ENCODE data around the gene PHF23. TPM values are rescaled to one million over a fixed set of nuclear protein-coding genes. Genes with fewer than 3 reads are reported as not detected.

The PHF23 gene
- total and polyA plus RNA-seq, 12 donors: 16.1 to 25.0 (median 22.6) TPM

DNA sequence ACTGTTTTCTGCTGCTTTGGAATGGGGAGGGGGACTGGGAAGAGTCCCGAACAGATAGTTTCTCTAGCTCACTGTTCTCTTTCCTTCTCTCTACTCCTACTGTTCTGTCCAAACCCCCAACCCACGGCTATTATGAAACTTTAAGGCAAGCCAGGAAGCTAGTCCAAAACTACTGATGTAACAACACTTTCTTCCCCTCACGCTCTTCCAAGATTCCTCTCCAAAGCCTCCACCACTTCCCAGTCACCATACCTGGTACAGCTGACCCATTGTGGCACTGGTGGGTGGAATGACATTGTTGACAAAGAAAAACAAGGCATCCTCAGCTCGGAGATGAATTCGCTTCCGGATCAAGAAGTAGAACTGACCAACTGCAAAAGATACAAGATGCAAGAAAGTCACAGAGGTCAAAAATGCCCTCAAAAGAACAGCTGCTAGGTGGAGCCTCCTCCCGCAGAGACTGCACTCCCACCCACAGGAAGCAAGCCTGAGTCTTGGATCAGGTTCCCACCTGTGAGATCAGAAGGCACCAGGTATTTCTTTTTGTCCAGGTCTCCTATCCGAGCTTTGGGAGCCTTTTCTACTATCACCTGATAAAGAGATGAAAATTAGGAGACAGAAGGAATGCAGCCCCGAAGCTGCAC, 2.0 kb upstream of the PHF23 start:
- H3K27me3 ChIP-seq: no peaks in the 10 kb centered on the region
- intact Hi-C loops (cut with DNase I): loop anchor here in 1 of 10 donors (5.0 kb wide), 1 partner anchor 66 kb away; the partner anchor contains the start of gene EIF5A
- H3K4me1 ChIP-seq: peaks cover 14 to 42% (median 38%) of the 10 kb centered on the region in 9 donors
- no peaks in the 10 kb centered on the region for H3K9me3 ChIP-seq
- peak overlapping the region; percentile 88 to 100 (median 96) for H3K27ac ChIP-seq
- peaks cover 0 to 50% (median 14%) of the 10 kb centered on the region in 9 donors for H3K36me3 ChIP-seq
- no peak for DNase-seq
- WGBS, 2 donors: 30 to 36% methylated on average over 9 of the region's 9 CpGs
- peak overlapping the region; percentile 68 to 97 (median 84) for H3K4me3 ChIP-seq
- no peak for ATAC-seq
- TF ChIP-seq, protein P1, sequence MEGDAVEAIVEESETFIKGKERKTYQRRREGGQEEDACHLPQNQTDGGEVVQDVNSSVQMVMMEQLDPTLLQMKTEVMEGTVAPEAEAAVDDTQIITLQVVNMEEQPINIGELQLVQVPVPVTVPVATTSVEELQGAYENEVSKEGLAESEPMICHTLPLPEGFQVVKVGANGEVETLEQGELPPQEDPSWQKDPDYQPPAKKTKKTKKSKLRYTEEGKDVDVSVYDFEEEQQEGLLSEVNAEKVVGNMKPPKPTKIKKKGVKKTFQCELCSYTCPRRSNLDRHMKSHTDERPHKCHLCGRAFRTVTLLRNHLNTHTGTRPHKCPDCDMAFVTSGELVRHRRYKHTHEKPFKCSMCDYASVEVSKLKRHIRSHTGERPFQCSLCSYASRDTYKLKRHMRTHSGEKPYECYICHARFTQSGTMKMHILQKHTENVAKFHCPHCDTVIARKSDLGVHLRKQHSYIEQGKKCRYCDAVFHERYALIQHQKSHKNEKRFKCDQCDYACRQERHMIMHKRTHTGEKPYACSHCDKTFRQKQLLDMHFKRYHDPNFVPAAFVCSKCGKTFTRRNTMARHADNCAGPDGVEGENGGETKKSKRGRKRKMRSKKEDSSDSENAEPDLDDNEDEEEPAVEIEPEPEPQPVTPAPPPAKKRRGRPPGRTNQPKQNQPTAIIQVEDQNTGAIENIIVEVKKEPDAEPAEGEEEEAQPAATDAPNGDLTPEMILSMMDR (IDR thresholded peaks at IDR 0.05): no peak

DNA sequence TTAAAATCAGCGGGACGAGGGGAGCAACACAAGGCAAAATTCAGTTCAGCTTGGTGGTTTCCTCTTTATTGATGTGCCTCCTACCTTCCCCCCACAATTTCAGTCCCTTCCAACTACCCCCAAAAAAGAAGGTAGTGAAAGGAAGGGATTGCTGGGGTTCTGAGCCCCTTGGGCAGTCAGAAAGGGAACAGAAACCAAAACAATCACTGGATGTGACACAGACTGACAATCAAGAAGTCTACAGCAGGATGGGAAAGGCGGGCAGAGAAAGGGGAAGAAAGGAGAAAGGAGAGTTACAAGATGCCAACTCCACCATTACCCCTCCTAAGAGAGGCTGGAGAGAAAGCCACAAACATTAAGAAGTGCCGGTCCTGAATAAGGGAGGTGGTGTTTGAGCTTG, 1.1 kb upstream of the PHF23 start:
- H3K27me3 ChIP-seq: no peaks in the 10 kb centered on the region
- peaks cover 14 to 47% (median 38%) of the 10 kb centered on the region in 9 donors for H3K4me1 ChIP-seq
- TF ChIP-seq, protein P1 (IDR thresholded peaks at IDR 0.05): no peak
- ATAC-seq (no peak), DNase-seq (no peak)
- peaks cover 0 to 50% (median 6%) of the 10 kb centered on the region in 9 donors for H3K36me3 ChIP-seq
- intact Hi-C loops (cut with DNase I): loop anchor here in 1 of 10 donors (5.0 kb wide), 1 partner anchor 67 kb away; the partner anchor contains the start of gene EIF5A
- H3K27ac ChIP-seq: peak overlapping the region in 8 of 10 donors; percentile 88 to 100 (median 94)
- 67 to 74% methylated on average over 4 of the region's 4 CpGs for WGBS, 2 donors
- H3K4me3 ChIP-seq: peak overlapping the region in 7 of 10 donors; percentile 25 to 97 (median 86)
- no peaks in the 10 kb centered on the region for H3K9me3 ChIP-seq

GRCh38 chr17:7238420-7239090, 702 bp downstream of the PHF23 start:
- H3K36me3 ChIP-seq: peaks cover 0 to 37% (median 0%) of the 10 kb centered on the region in 9 donors
- H3K9me3 ChIP-seq: no peaks in the 10 kb centered on the region
- TF ChIP-seq, protein P1 (IDR thresholded peaks at IDR 0.05): no peak
- ATAC-seq (peak in 1 of 8 donors; percentile 0), DNase-seq (peak in 1 of 2 donors; percentile 34)
- H3K4me3 ChIP-seq: peak overlapping the region; percentile 86 to 99 (median 96)
- 1% methylated on average over 34 to 37 of the region's 39 CpGs for WGBS, 2 donors
- peaks cover 14 to 57% (median 44%) of the 10 kb centered on the region in 9 donors for H3K4me1 ChIP-seq
- intact Hi-C loops (cut with DNase I): loop anchor here in 2 of 10 donors (2.0 kb wide), 2 partner anchors 20 to 24 kb away; partner anchors contain the start of genes ACADVL (in 1 of the 2) and DLG4 (in 1 of the 2)
- no peaks in the 10 kb centered on the region for H3K27me3 ChIP-seq
- H3K27ac ChIP-seq: peak overlapping the region; percentile 76 to 100 (median 94)

DNA sequence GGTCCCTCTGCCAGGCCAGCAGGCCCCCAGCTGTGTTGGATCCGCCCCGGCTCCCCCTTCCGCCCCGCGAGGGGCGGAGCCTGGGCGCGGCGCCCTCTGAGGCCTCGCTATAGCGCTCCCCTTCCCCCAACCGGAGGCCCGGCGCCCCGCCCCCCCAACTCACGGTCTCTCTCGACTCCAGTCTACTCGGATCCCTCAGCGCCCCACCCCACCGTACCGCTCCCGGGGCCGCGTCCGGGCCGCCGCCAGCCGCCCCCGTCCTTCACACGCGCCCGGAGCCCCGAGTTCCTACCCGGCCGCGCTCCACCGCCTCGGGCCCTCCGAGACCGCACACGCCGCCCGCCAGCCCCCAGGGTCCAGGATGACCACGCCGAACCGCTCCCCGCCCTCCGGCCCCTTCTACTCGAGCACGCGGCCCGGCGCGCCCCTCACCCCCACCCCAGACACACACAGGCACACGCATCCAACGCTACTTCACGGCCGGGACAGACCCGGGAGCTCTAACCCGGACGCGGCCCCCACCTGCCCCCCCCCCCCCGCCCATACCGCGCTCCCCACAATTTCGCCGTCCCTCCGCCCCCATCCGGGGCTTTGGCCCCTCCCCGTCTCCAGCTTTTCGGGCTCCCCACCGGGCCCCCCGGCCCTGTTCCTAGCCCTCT, 1.4 kb downstream of the PHF23 start:
- intact Hi-C loops (cut with DNase I): loop anchor here in 2 of 10 donors (2.0 kb wide), 2 partner anchors 19 to 23 kb away; partner anchors contain the start of genes ACADVL (in 1 of the 2) and DLG4 (in 1 of the 2)
- DNase-seq (peak; percentile 83 to 86), ATAC-seq (peak in 3 of 8 donors; percentile 1 to 19 (median 5))
- peaks cover 14 to 59% (median 46%) of the 10 kb centered on the region in 9 donors for H3K4me1 ChIP-seq
- H3K9me3 ChIP-seq: no peaks in the 10 kb centered on the region
- H3K27ac ChIP-seq: peak overlapping the region; percentile 16 to 100 (median 94)
- H3K27me3 ChIP-seq: no peaks in the 10 kb centered on the region
- TF ChIP-seq, protein P1 (IDR thresholded peaks at IDR 0.05): no peak
- peaks cover 0 to 37% (median 0%) of the 10 kb centered on the region in 9 donors for H3K36me3 ChIP-seq
- 1% methylated on average over 54 to 71 of the region's 73 CpGs for WGBS, 2 donors
- H3K4me3 ChIP-seq: peak overlapping the region; percentile 16 to 99 (median 96)

Data from heart right ventricle (tissue), 16 donors.